Activated gamma-delta T cell (primary cell): ENCODE results near the gene ABCA8.

Experiments
- DNase-seq: peaks from one replicate; lab custom pipeline; 2025; lab: John Stamatoyannopoulos, UW

The ABCA8 gene

GRCh38 chr17:68870161-68870826, 84.9 kb downstream of the ABCA8 start:
- DNase-seq = no peak

DNA sequence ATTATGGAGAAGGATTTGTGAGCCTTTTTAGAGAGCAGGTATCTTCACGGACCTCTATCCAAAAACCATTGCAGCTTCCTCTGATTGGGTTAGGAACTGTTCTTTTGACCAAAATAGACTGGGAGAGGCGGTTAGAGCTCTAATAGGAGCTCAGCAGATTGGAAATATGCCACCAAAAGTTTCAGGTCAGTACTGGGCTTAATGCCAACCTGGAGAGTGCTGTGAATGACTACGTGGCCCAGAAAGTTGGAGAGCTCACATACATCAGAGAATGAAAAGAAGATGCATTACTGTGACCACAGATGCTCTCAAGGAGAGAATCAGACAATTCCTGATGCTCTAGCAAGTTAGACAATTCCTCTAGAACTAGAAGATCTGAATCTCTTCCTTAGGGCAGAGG, 86.5 kb downstream of the ABCA8 start:
- no peak for DNase-seq

DNA sequence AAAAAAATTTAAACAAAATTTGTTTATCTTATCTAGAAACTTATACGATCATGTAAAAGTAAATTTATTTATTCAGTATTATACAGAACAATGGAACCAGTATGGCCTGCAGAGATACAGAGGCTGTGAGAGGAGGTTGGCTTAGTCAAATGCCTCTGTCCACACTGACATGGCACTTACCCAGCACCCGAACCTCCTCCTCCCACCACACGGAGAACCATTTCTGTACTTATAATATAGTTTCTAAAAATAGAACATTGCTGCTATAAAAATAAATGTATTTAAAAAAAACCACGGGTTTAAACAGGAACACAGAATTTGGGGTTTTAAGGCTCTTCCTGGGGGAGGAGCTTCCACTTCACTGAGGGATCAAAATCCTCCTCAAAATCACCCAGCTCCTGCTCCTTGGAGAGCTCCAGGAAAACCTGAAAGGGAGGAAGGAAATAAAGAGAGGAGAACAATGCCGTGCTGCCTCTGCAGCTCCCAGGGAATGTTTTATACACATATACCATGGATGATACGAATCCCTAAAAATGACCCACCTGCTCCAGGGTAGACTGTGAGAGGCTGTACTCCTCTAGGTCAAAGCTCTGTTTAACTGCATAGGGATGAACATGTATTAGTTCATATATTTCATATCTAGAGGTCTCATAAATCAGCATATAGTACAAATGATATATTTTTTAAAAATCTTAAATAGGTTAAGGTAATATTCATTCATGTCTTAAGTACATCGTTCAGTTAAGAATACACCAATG, 87.3 kb downstream of the ABCA8 start:
- DNase-seq = no peak

GRCh38 chr17:68865584-68865983, 89.6 kb downstream of the ABCA8 start:
- DNase-seq = no peak

DNA sequence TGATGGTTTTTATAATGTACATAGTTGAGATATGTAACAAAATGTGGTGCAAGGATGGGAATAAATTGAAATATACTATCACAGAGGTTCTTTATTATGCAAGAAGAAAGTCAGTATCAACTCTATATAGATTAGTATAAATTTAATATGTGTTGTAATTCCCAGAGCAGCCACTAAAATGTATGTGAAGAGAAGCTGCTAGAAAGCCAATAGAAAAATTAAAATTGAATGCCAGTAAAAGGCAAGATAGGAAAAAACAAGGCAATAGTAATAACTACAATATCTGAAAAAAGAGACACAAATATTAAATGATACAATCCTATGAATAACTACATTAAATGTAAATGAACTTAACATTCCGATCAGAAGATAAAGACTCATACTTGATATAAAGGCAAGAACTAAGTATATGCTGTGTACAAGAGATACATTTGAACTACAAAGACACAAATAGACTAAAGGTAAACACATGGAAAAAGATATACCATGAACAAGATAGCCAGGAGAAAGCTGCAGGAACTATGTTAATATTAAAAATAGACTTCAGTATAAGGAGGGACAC, 92.0 kb downstream of the ABCA8 start:
- DNase-seq = no peak

DNA sequence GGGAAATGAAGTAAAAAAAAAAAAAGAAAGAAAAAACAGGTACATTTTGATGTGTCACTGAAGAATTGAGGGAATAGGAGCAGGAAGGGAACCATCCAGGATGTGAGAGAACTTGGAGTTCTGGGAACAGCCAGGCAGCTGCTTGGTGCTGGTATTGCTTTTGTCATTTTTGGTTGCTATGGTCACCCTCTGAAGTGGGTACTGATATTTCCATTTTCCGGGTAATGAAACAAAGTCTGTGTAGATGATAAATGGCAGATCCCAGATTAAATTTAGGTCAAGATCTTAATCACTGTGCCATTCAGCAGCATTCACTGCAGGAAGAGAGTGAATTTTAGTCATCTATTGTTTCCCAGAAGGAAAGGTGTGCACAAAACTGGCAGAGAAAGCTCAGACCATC, 93.6 kb downstream of the ABCA8 start:
- no peak for DNase-seq

- DNase-seq = no peak
These were observed 94.3 kb downstream of the ABCA8 start for GRCh38 chr17:68860941-68861340.

- no peak for DNase-seq
These were observed 100.7 kb downstream of the ABCA8 start for GRCh38 chr17:68854452-68854851.

DNA sequence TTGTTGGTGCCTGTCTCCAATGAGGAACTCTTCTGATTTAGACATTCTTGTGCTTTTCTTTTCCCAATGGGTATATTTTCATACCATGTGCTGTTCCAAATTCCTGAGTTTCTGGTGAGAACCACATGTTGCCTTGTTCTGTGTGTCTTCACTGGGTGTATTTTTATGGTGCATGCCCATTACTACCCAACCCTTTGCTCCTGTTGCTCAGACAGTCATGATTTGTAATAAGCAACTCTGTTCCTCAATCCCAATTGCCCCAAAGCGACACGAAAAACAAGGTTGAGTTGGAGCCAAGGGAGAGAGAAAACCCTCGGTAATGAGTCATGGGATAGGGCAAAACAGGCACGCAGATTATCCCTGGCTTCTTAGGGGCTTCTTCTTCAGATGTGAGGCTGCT, 101.8 kb downstream of the ABCA8 start:
- no peak for DNase-seq

DNA sequence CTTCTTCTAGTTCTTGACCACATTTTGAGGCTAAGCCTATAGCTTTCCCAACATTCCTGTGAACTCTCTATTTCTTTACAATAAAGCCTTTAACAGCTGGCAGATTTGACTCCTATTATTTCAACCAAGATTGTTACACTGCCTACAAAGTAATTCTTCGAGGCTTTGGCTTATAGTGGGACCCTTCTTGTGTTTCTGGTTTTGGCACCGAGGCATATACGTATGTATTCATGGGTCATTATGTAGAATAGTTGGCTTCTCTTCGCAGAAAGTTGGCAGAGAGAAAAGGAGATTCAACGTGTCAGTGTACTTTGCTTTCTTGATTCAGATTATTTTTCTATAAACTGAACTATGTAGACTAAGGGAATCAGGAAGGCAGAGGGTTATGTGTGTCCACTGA, 102.2 kb downstream of the ABCA8 start:
- no peak for DNase-seq

DNA sequence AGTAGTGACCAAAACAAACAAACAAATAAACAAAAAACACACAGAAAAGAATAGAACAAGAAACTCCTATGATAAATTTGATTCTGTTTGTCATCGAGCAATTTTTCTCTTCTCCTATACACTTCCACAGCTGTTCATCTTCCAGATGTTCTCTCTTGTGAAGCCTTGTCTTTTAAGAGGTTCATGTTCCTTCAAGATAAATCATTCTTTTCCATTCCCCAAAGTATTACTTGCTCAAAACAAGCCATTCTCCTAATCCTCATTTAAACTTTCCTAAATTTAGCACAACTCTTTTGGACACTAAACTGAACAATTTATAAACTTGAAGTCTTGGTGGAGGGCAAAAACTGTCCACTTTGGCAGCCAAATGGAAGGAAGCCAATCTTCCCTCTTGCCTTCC, 103.3 kb downstream of the ABCA8 start:
- no peak for DNase-seq

DNA sequence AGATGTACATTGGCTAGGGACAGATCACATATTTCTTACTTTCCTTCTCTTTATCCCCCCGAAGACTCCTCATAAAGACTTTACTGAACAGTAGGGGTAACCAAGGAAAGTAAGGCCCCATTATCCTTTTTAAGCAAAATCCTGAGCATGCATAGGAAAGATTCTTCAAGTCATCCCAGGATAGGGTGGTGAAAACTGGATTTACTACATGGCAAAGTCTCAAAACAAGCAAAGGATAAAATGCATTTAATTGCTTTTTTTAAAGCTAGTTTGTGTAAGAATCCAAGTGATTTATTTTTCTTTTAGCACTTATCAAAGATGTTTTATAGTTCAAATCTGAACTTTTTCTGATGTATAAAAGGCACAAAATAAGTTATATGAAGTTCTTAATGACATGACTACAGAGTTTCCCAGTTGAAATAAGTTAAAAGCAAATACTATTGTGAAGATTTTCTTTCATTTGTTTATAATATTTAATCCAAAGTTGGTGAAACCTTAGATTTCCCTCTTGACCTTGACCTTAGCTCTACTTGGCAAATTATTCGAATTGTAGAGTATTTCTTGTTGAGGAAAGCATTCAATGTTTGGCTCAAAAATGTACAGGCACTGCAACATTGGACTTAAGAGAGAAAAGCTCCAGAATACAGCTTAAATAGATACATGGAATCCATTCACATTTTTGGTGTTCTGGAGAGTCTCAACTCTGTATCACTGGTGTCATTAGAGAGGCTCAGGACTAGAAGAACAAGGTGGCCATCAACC, 104.3 kb downstream of the ABCA8 start:
- DNase-seq = no peak

DNA sequence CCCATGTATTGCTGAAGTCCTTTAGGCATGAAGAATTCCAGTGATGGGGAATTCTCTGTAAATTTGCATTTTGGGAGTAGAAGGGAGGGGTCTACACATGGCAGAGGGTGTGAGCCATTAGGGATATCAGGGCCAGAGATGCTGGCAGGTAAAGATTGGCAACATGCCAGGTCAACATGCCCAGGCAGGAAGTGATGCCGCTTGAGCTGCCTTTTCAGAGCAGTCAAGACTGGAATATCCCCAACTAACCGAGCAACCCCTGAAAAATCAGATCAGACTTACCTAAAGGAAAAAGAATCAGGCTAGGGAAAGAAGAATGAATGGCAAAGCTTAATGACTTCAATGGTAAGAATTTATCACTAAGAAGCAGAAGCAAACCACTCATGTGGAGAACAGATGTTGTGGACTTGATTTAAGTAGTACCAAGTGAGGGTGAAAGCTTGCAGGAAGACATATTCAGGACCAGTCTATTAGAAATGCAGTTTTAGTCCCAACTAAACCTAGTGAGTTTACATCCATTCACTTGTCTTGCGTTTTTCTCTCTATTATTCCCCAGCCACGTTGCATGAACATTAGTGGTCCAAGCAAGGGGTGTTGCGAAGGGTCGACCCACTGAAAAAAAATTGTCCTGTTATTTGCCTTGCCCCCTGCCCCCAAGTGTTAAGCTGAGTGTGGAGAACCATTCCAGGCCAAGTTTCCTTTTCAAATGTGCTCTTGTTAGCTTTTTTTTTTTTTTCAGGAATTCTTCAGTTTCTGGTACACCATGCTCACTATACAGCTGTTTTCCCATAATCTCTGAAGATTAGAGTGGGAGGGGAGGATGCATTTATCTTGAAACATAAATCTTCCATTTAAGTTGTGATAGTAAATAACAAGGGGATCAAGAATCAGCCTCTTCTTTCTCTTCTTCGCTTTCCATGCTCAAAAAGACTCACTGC, 105.2 kb downstream of the ABCA8 start:
- DNase-seq = no peak

DNA sequence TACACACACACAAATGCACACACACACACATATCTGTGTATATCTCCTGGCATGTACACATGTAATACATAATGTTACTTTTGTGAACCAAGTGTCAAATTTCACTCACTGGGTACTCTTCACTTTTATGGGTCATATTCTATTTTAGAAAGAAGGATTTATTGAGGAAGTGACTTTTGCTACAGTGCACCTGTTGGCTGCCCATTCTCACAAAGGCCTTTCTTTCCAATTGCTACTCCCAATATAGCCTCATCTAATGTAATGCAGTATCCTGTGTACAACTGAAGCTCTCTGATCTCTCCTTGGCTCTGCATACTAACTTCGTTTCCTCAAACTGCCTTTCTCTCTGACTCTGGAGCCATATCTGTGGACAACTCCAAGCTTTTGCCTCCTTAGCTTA, 107.5 kb downstream of the ABCA8 start:
- DNase-seq = no peak

- DNase-seq = no peak
These were observed 111.7 kb downstream of the ABCA8 start for GRCh38 chr17:68843522-68843921.

DNA sequence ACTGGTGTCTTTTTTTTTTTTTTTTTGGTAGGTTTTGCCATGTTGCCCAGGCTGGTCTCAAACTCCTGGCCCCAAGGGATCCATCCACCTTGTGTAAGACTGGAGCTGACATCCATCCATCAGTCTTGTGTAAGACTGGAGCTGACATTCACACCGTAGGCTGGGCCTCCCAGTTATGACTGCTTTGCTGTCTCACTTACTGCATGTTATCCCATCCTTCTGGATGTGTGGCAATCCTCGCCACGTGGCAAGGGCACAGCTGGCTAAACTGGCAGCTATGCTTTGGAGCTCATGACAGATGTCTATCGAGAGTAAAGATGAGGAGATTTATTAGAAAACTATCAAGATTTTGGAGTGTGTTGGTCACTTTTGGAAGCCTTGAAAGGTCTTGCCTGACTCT, 115.1 kb downstream of the ABCA8 start:
- no peak for DNase-seq

GRCh38 chr17:68835071-68835470, 120.1 kb downstream of the ABCA8 start:
- DNase-seq = no peak

DNA sequence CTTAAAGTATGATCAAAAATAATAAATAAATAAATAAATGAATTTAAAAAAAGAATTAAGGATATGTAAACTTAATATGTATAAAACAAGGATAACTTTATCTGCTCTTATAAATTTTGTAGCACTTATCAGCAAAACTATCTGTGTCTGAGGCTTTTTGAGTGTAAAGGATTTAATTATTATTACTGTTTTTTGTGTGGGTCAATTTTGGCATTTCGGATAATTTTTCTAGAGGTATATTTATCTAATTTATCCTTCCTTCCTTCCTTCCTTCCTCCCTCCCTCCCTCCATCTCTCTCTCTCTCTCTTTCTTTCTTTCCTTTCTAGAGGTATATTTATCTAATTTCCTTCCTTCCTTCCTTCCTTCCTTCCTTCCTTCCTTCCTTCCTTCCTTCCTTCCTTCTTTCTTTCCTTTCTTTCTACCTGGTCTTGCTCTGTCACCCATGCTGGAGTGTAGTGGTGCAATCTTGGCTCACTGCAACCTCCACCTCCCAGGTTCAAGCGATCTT, 120.8 kb downstream of the ABCA8 start:
- no peak for DNase-seq

GRCh38 chr17:68832109-68832802, 122.9 kb downstream of the ABCA8 start:
- DNase-seq = no peak

GRCh38 chr17:68831170-68831569, 124.0 kb downstream of the ABCA8 start:
- no peak for DNase-seq

DNA sequence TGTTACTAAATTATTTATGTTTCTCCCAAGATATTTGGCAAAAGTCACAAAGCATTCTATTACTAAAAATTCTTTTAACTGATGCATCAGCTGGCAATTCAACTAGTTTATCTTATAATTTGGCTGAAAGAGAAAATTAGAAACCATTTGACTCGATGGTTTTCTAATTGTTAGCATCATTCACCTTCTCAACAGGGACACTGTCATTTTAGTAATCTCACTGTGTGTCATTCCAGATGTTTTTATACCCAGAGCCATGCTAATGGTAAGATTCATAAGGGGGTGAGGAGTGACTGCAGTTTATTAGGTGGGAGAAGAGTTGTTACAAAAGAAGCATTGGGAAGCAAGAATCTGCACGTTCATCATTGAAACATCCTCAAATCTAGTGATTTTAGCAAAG, 124.9 kb downstream of the ABCA8 start:
- DNase-seq = no peak
